Measurements from ENCODE around the gene PALLD. TPM values are rescaled to one million over a fixed set of nuclear protein-coding genes. Genes with fewer than 3 reads are reported as not detected.

The PALLD gene
- total RNA-seq, 4 donors from 2014 or later: 1,903 to 3,507 (median 2,130) TPM

DNA sequence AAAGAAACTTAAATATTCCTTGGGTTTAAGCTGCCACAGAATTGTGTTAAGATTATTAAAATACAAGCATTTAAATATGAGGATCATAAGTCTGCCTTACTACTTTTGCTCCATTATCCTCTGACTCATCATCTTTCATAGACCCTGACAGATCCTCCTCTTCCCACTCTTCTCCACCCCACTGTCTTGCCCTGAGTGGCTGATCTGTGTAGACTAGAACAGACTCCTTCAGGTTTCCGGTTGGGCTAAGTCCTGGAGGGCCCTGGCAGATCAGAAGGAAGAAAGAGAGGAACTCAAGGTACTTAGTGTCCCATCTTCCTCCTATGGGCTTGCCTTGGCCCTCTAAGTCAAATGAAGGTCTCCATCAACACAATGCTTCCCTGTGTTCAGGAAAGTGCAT, 30.7 kb downstream of the PALLD start:
- WGBS: 100% methylated on average over 1 of the region's 1 CpG
- no peak for DNase-seq (ENCODE audit: extremely low spot score)
- no peak overlapping the region for H3K27ac ChIP-seq (replicated peaks in 1 of 4)
- peaks cover 0 to 7% (median 4%) of the 10 kb centered on the region in 4 donors for H3K4me1 ChIP-seq
- H3K4me3 ChIP-seq: no peak overlapping the region
- intact Hi-C loops (cut with DNase I): no loop called here
- TF ChIP-seq POLR2AphosphoS5 (IDR thresholded peaks at IDR 0.05) (no peak), EP300 (IDR thresholded peaks at IDR 0.05) (no peak), POLR2A (IDR thresholded peaks at IDR 0.05; ENCODE audit: low read depth) (no peak)
- TF ChIP-seq, protein P1, sequence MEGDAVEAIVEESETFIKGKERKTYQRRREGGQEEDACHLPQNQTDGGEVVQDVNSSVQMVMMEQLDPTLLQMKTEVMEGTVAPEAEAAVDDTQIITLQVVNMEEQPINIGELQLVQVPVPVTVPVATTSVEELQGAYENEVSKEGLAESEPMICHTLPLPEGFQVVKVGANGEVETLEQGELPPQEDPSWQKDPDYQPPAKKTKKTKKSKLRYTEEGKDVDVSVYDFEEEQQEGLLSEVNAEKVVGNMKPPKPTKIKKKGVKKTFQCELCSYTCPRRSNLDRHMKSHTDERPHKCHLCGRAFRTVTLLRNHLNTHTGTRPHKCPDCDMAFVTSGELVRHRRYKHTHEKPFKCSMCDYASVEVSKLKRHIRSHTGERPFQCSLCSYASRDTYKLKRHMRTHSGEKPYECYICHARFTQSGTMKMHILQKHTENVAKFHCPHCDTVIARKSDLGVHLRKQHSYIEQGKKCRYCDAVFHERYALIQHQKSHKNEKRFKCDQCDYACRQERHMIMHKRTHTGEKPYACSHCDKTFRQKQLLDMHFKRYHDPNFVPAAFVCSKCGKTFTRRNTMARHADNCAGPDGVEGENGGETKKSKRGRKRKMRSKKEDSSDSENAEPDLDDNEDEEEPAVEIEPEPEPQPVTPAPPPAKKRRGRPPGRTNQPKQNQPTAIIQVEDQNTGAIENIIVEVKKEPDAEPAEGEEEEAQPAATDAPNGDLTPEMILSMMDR (IDR thresholded peaks at IDR 0.05): no peak
- no peaks in the 10 kb centered on the region for H3K9me3 ChIP-seq
- no peaks in the 10 kb centered on the region for H3K36me3 ChIP-seq
- no peaks in the 10 kb centered on the region for H3K27me3 ChIP-seq

DNA sequence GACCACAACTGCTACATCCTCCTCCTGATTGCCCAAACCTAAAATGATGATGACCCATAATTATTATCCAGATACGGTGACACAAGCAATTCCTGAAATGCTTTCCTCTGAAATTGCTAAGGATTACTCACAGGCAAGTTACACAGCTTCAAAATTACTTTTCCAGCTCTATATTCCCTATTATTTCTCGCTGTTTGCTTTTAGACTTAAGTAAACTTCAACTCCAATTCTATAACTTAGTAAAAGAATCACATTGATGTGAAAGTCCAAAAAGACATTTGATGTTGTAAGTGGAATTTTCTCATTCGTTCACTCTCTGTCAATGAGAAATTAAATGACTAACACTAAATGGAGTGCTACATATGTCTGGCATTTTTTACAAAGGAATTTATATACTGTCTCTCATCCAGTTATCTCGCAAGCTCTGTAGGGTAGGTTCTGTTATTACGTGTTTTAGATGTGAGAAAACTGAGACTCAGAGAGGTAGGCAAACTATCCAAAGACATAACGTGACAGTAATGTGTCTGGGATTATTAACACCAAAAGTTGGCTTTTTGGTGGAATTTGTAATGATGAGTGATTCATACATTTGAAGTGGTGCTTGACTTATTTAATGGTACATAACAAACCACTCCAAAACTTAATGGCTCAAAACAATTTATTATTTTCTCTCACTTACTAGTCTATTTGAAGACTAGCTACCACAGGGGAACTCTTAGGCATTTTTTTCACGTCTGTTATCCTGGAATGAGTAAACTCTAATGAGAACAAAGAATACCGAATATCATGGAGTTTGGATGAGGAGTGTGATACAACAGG, 31.5 kb downstream of the PALLD start:
- H3K9me3 ChIP-seq: no peaks in the 10 kb centered on the region
- TF ChIP-seq POLR2A (IDR thresholded peaks at IDR 0.05; ENCODE audit: low read depth): no peak
- TF ChIP-seq, protein P1 (IDR thresholded peaks at IDR 0.05): no peak
- TF ChIP-seq POLR2AphosphoS5 (IDR thresholded peaks at IDR 0.05): no peak
- H3K27ac ChIP-seq (replicated peaks in 1 of 4): no peak overlapping the region
- WGBS: 91% methylated on average over 8 of the region's 8 CpGs
- peaks cover 0 to 4% (median 1%) of the 10 kb centered on the region in 4 donors for H3K4me1 ChIP-seq
- H3K4me3 ChIP-seq: no peak overlapping the region
- intact Hi-C loops (cut with DNase I): no loop called here
- H3K36me3 ChIP-seq: no peaks in the 10 kb centered on the region
- DNase-seq (ENCODE audit: extremely low spot score): no peak
- no peaks in the 10 kb centered on the region for H3K27me3 ChIP-seq

DNA sequence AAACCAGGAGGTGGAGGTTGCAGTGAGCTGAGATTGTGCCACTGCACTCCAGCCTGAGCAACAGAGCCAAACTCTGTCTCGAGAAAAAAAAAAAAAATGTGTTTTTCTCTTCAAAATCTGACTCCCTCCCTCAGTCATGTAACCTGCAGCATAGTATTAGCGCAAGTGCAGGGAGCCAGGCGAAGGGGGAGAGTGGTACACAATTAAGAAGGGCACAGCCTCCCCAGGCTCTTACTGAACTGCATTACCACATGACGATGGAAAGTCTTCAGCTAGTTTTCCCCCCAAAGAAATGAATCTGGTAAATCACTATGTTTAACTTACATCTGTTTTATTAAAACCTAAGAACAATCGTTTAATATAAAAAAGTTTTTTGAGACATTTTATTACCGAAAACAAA, 32.4 kb downstream of the PALLD start:
- H3K4me3 ChIP-seq: no peak overlapping the region
- WGBS: 93% methylated on average over 6 of the region's 6 CpGs
- intact Hi-C loops (cut with DNase I): no loop called here
- H3K27me3 ChIP-seq: no peaks in the 10 kb centered on the region
- no peak for DNase-seq (ENCODE audit: extremely low spot score)
- TF ChIP-seq, protein P1 (IDR thresholded peaks at IDR 0.05): no peak
- no peak for TF ChIP-seq POLR2A (IDR thresholded peaks at IDR 0.05; ENCODE audit: low read depth)
- no peaks in the 10 kb centered on the region for H3K9me3 ChIP-seq
- H3K36me3 ChIP-seq: no peaks in the 10 kb centered on the region
- no peak overlapping the region for H3K27ac ChIP-seq (replicated peaks in 1 of 4)
- peaks cover 0 to 4% (median 0%) of the 10 kb centered on the region in 4 donors for H3K4me1 ChIP-seq

DNA sequence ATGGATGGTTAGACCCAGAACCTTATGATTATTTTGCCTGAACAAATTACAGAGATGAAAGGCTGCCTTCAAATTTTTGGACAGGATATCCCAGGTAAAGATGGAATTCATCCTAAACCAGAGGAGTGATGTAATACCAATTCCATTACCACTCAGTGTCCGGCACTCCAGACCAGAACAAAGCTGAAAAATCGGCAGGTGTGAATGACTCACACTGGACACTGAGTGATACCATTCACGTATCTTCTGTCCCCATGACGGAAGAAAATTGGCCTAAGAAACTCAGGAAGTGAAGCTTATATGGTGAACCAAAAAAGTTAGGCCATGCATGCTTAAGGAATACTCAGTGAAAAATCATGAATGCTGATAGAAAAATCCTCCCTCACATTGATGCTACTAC, 34.5 kb downstream of the PALLD start:
- TF ChIP-seq EP300 (IDR thresholded peaks at IDR 0.05) (no peak), POLR2AphosphoS5 (IDR thresholded peaks at IDR 0.05) (no peak), POLR2A (IDR thresholded peaks at IDR 0.05; ENCODE audit: low read depth) (no peak)
- TF ChIP-seq, protein P1 (IDR thresholded peaks at IDR 0.05): no peak
- no peaks in the 10 kb centered on the region for H3K36me3 ChIP-seq
- H3K9me3 ChIP-seq: no peaks in the 10 kb centered on the region
- DNase-seq (ENCODE audit: extremely low spot score): no peak
- 90% methylated on average over 4 of the region's 4 CpGs for WGBS
- H3K4me3 ChIP-seq: no peak overlapping the region
- H3K27me3 ChIP-seq: no peaks in the 10 kb centered on the region
- H3K4me1 ChIP-seq: peaks cover 0 to 5% (median 0%) of the 10 kb centered on the region in 4 donors
- no peak overlapping the region for H3K27ac ChIP-seq (replicated peaks in 1 of 4)
- intact Hi-C loops (cut with DNase I): no loop called here

DNA sequence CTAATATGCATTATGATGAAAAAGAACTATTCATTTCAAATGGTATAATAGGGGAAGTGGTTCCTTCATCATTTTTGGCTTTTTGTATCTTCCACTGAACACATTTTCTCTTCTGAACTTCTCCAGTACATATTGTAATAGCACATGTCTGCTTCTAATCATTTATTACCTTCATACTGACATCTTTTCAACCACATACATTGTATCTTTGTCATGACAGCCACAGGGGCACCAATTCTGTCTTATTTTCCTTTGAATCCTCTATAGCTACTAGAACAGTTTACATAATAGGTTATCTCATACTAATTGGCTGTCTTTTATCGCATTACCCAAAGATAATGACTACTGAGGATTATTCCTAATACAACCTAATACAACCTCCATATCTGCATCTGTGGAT, 37.7 kb downstream of the PALLD start:
- Histone ChIP-seq H3K9me3 (no peaks in the 10 kb centered on the region), H3K4me3 (no peak overlapping the region), H3K4me1 (peaks cover 0 to 5% (median 0%) of the 10 kb centered on the region in 4 donors), H3K36me3 (no peaks in the 10 kb centered on the region), H3K27me3 (no peaks in the 10 kb centered on the region), H3K27ac (replicated peaks in 1 of 4) (no peak overlapping the region)
- intact Hi-C loops (cut with DNase I): no loop called here
- TF ChIP-seq, protein P1 (IDR thresholded peaks at IDR 0.05): no peak
- TF ChIP-seq EP300 (IDR thresholded peaks at IDR 0.05) (no peak), POLR2A (IDR thresholded peaks at IDR 0.05; ENCODE audit: low read depth) (no peak), POLR2AphosphoS5 (IDR thresholded peaks at IDR 0.05) (no peak)
- WGBS: 97% methylated on average over 1 of the region's 1 CpG
- no peak for DNase-seq (ENCODE audit: extremely low spot score)
